Mesenchymal stem cell (in vitro differentiated cells and primary cell): ENCODE data around the gene TERB1.

Experiments
- DNase-seq: peaks from one replicate; pipeline ENCODE4 v3.0.0-alpha.2; 2013
- H2AFZ ChIP-seq: one replicate; pipeline ENCODE4 v1.6.1; 2013; ENCODE audit warnings: low read depth, mild to moderate bottlenecking, control low read depth, inconsistent platforms, low read length, moderate library complexity
- H2AK5ac ChIP-seq: 2 replicates; pipeline ENCODE4 v1.6.1; 2013; ENCODE audit warnings: low read length, moderate library complexity, mild to moderate bottlenecking, inconsistent platforms; ENCODE audit not compliant: severe bottlenecking
- H2BK120ac ChIP-seq: one replicate; pipeline ENCODE4 v1.6.1; 2013; ENCODE audit warnings: low read depth, mild to moderate bottlenecking, inconsistent platforms, low read length, moderate library complexity
- H2BK12ac ChIP-seq, 2 experiments: one replicate each; pipeline ENCODE4 v1.6.1; 2013; ENCODE audit warnings: inconsistent platforms in 2 of 2, low read length in 2 of 2, mild to moderate bottlenecking in 2 of 2, moderate library complexity in 2 of 2, control low read depth in 1 of 2
- H2BK15ac ChIP-seq: one replicate; pipeline ENCODE4 v1.6.1; 2013; ENCODE audit warnings: mild to moderate bottlenecking, low read depth, inconsistent platforms; ENCODE audit not compliant: poor library complexity, severe bottlenecking
- H2BK5ac ChIP-seq: 2 replicates; pipeline ENCODE4 v1.6.1; 2013; ENCODE audit warnings: low read depth, mild to moderate bottlenecking, low read length, control low read depth, inconsistent platforms; ENCODE audit not compliant: poor library complexity, severe bottlenecking
- H3K14ac ChIP-seq, 2 experiments: one replicate each; pipeline ENCODE4 v1.6.1; 2013; ENCODE audit warnings: inconsistent platforms in 2 of 2, low read length in 2 of 2, control low read depth in 1 of 2, mild to moderate bottlenecking in 1 of 2, moderate library complexity in 1 of 2
- H3K18ac ChIP-seq, 2 experiments: one replicate each; pipeline ENCODE4 v1.6.1; 2013; ENCODE audit warnings: inconsistent platforms in 2 of 2, low read length in 2 of 2, control low read depth in 1 of 2, low read depth in 1 of 2, mild to moderate bottlenecking in 1 of 2
- H3K23ac ChIP-seq, 2 experiments: one replicate each; pipeline ENCODE4 v1.6.1; 2013; ENCODE audit warnings: inconsistent platforms in 2 of 2, low read length in 2 of 2, mild to moderate bottlenecking in 2 of 2, moderate library complexity in 2 of 2, control low read depth in 1 of 2
- H3K27ac ChIP-seq: 2 replicates; pipeline ENCODE4 v1.5.1; 2013; ENCODE audit warnings: mild to moderate bottlenecking, moderate library complexity, low read length, control low read depth, inconsistent platforms; ENCODE audit not compliant: poor library complexity, severe bottlenecking
- H3K27me3 ChIP-seq, 2 experiments: 2 replicates each; pipeline versions ENCODE4 v1.6.1 to v1.7.0; 2013; ENCODE audit warnings: low read length in 2 of 2, mild to moderate bottlenecking in 2 of 2, moderate library complexity in 2 of 2, control low read depth in 1 of 2, inconsistent platforms in 1 of 2; ENCODE audit not compliant: control insufficient read depth in 1 of 2, insufficient read depth in 1 of 2
- H3K36me3 ChIP-seq, 2 experiments: 2 replicates each; pipeline versions ENCODE4 v1.6.1 to v1.7.0; 2013; ENCODE audit warnings: low read length in 2 of 2, control low read depth in 1 of 2, inconsistent platforms in 1 of 2, low read depth in 1 of 2, mild to moderate bottlenecking in 1 of 2; ENCODE audit not compliant: insufficient read depth in 2 of 2, control insufficient read depth in 1 of 2
- H3K4ac ChIP-seq, 2 experiments: one replicate each; pipeline ENCODE4 v1.6.1; 2013; ENCODE audit warnings: inconsistent platforms in 2 of 2, low read length in 2 of 2, mild to moderate bottlenecking in 2 of 2, moderate library complexity in 2 of 2, control low read depth in 1 of 2, low read depth in 1 of 2
- H3K4me1 ChIP-seq: 2 replicates; pipeline ENCODE4 v1.6.1; 2013; ENCODE audit warnings: low read depth, low read length, control low read depth; ENCODE audit not compliant: control insufficient read depth, insufficient read depth
- H3K4me2 ChIP-seq: 2 replicates; pipeline ENCODE4 v1.6.1; 2013; ENCODE audit warnings: low read length, mild to moderate bottlenecking, inconsistent platforms; ENCODE audit not compliant: poor library complexity, severe bottlenecking
- H3K4me3 ChIP-seq, 2 experiments: 2 replicates each; pipeline versions ENCODE4 v1.5.1 to v1.7.0; 2013; ENCODE audit warnings: low read length in 2 of 2, mild to moderate bottlenecking in 2 of 2, control low read depth in 1 of 2, low read depth in 1 of 2; ENCODE audit not compliant: insufficient read depth in 1 of 2
- H3K79me1 ChIP-seq: replicated peaks from 2 replicates; pipeline ENCODE4 v1.6.1; 2013; ENCODE audit warnings: mild to moderate bottlenecking, control low read depth, low read length, inconsistent platforms; ENCODE audit not compliant: poor library complexity, severe bottlenecking
- H3K9ac ChIP-seq: 2 replicates; pipeline ENCODE4 v1.7.0; 2013; ENCODE audit warnings: mild to moderate bottlenecking, low read length, moderate library complexity
- H3K9me3 ChIP-seq: 2 replicates; pipeline ENCODE4 v1.7.0; 2013; ENCODE audit warnings: mild to moderate bottlenecking, low read length; ENCODE audit not compliant: control insufficient read depth
- H4K8ac ChIP-seq: one replicate; pipeline ENCODE4 v1.6.1; 2013; ENCODE audit warnings: inconsistent platforms, mild to moderate bottlenecking, low read length, moderate library complexity
- H4K91ac ChIP-seq: one replicate; pipeline ENCODE4 v1.6.1; 2013; ENCODE audit warnings: mild to moderate bottlenecking, low read length, inconsistent platforms
- WGBS: methylation state at CpG from one replicate; pipeline ENCODE4 v1.1.7; 2013; ENCODE audit warnings: mixed read lengths; 5-methylcytosine and 5-hydroxymethylcytosine counted together

The TERB1 gene

DNA sequence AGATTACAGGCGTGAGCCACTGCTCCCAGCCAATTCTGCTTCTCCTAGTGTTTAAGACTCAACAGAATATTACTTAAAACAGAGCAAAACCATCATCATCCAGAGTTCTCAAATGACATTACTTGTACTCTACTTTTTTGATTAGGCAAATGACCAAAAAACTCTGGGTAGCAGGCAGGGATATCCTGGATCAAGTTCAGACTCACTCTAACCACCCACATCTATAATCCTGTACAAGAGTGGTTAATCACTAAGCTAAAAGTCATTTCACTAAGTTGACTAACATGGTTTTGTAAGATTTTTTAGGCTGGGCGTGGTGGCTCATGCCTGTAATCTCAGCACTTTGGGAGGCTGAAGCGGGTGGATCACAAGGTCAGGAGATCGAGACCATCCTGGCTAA is 22.6 kb upstream of the TERB1 start:
- Histone ChIP-seq H3K79me1 (peaks cover 15% of the 10 kb centered on the region), H2AK5ac (no peak overlapping the region), H3K27me3 (no peaks in the 10 kb centered on the region), H3K9me3 (no peaks in the 10 kb centered on the region), H2BK12ac (no peak overlapping the region), H3K36me3 (peaks cover 21 to 64% of the 10 kb centered on the region in 2 experiments), H3K4ac (no peak overlapping the region), H3K23ac (no peak overlapping the region), H3K14ac (no peak overlapping the region), H4K91ac (no peak overlapping the region), H2BK15ac (no peak overlapping the region), H3K4me3 (no peak overlapping the region), H3K9ac (no peak overlapping the region), H2BK5ac (no peak overlapping the region), H3K4me2 (no peak overlapping the region), H3K18ac (no peak overlapping the region), H4K8ac (no peak overlapping the region), H2BK120ac (no peak overlapping the region), H3K4me1 (no peaks in the 10 kb centered on the region), H3K27ac (no peak overlapping the region), H2AFZ (no peak overlapping the region)
- no peak for DNase-seq
- WGBS = 90% methylated on average over 4 of the region's 4 CpGs

DNA sequence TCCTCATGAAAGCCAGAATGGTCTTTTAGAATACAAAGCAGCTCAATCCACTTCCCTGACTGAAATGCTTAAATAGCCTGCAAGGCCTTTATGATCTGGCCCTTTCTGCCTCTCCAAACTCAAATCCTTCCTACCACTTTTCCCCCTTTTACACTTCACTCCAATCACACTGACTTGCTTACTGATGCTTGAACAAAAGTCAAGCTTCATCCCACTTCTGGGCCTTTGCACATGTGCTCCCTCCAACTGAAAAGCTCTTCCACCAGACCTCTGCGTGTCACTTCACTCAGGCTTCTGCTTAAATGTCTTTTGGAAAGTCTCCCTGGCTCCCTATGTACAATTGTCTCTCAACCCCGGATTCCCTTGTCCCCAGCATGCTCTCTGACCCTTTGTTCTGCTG is 13.3 kb upstream of the TERB1 start:
- 97% methylated on average over 2 of the region's 2 CpGs for WGBS

DNA sequence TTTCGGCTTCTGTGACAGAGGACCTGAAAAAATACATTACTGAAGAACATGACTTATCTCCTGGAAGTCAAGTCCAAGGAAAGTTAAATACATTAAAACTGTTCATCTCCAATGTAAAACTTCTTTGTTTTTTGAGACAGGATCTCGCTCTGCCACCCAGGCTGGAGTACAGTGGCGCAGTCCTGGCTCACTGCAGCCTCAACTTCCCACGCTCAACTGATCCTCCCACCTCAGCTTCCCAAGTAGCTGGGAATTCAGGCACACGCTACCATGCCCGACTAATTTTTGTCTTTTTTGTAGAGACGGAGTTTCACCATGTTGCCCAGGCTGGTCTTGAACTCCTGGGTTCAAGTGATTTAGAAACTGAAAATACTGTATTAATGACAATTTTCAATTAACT is 9.7 kb upstream of the TERB1 start:
- WGBS = 100% methylated on average over 7 of the region's 7 CpGs
- H2BK12ac ChIP-seq = no peak overlapping the region

More for the DNA sequence above, 13.3 kb upstream of the TERB1 start:
- Histone ChIP-seq H3K36me3 (peaks cover 28 to 95% of the 10 kb centered on the region in 2 experiments), H2BK15ac (no peak overlapping the region), H3K4me2 (no peak overlapping the region), H3K9me3 (no peaks in the 10 kb centered on the region), H3K9ac (no peak overlapping the region), H2AK5ac (no peak overlapping the region), H2BK120ac (no peak overlapping the region), H3K4me1 (no peaks in the 10 kb centered on the region), H3K18ac (no peak overlapping the region), H3K4me3 (no peak overlapping the region), H4K91ac (no peak overlapping the region), H4K8ac (no peak overlapping the region), H2AFZ (no peak overlapping the region), H3K79me1 (peaks cover 7% of the 10 kb centered on the region), H2BK5ac (no peak overlapping the region), H3K14ac (no peak overlapping the region), H3K27me3 (no peaks in the 10 kb centered on the region), H3K4ac (no peak overlapping the region), H3K23ac (no peak overlapping the region), H2BK12ac (no peak overlapping the region), H3K27ac (no peak overlapping the region)
- no peak for DNase-seq

DNA sequence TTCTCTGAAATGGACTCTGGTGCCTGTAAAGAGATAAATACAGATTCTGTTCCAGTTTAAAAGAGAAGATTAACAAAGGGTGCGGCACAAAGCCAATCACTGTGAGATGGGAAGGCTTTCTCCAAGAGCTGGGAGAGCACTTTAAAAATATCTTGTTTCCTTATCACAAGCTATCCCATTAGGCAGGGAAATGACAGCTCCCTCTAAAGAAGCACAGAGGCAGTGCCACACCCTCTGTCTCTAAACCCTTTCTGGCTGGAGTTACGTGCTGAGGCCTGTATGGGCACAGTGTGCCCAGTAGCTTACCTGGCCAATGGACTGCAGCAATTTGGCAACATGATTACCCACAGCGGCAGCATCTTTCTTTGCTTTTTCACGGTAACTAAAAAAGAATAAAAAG is 9.0 kb upstream of the TERB1 start:
- Histone ChIP-seq H3K9ac (no peak overlapping the region), H3K18ac (no peak overlapping the region), H3K27me3 (no peaks in the 10 kb centered on the region), H4K91ac (no peak overlapping the region), H3K23ac (no peak overlapping the region), H2BK15ac (no peak overlapping the region), H3K79me1 (peaks cover 6% of the 10 kb centered on the region), H2AFZ (no peak overlapping the region), H2BK5ac (no peak overlapping the region), H3K9me3 (no peaks in the 10 kb centered on the region), H4K8ac (no peak overlapping the region), H3K4me1 (no peaks in the 10 kb centered on the region), H3K4me3 (no peak overlapping the region), H2BK120ac (no peak overlapping the region), H3K27ac (no peak overlapping the region), H3K4me2 (no peak overlapping the region), H3K4ac (no peak overlapping the region), H3K14ac (no peak overlapping the region), H2AK5ac (no peak overlapping the region), H2BK12ac (no peak overlapping the region), H3K36me3 (peaks cover 35 to 92% of the 10 kb centered on the region in 2 experiments)
- DNase-seq = no peak
- WGBS = 100% methylated on average over 3 of the region's 4 CpGs

More for the DNA sequence above, 9.7 kb upstream of the TERB1 start:
- Histone ChIP-seq H4K91ac (no peak overlapping the region), H3K9ac (no peak overlapping the region), H2AFZ (no peak overlapping the region), H3K18ac (no peak overlapping the region), H2BK120ac (no peak overlapping the region), H3K79me1 (peaks cover 6% of the 10 kb centered on the region), H2BK5ac (no peak overlapping the region), H3K23ac (no peak overlapping the region), H2BK15ac (no peak overlapping the region), H3K9me3 (no peaks in the 10 kb centered on the region), H3K4ac (no peak overlapping the region), H3K14ac (no peak overlapping the region), H2AK5ac (no peak overlapping the region), H3K27ac (no peak overlapping the region), H4K8ac (no peak overlapping the region), H3K4me3 (no peak overlapping the region), H3K27me3 (no peaks in the 10 kb centered on the region), H3K4me1 (no peaks in the 10 kb centered on the region), H3K4me2 (no peak overlapping the region), H3K36me3 (peaks cover 38 to 92% of the 10 kb centered on the region in 2 experiments)
- no peak for DNase-seq
